GM12872 (cell line): Measurements from ENCODE around the gene ANKRD29.

Source experiments
- CTCF ChIP-seq: IDR thresholded peaks from 3 replicates; pipeline ENCODE4 v1.5.1; 2011; ENCODE audit warnings: low read depth, mild to moderate bottlenecking, low read length, moderate library complexity; ENCODE audit not compliant: insufficient read depth

The ANKRD29 gene

DNA sequence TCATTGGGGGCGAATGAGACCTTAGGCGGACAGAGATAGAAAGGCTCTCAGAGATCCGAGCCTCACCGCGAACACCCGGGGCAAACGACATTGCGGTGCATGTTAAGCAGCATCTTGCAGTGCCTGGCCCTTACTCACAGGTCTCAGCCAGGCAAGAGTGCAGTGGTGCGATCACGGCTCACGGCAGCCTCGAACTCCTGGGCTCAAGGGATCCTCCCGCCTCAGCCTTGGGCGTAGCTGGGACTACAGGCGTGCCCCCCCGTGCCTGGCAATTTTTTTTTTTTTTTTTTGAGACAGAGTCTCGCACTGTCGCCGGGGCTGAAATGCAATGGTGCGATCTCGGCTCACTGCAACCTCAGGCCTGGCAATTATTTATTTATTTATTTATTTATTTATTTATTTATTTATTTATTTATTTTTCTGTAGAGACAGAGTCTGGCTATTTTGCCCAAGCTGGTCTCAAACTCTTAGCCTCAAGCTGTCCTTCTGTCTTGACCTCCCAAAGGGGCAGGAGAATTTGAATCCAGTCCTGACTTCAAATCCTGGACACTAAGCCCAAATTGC, 27.9 kb upstream of the ANKRD29 start:
- TF ChIP-seq CTCF, result no peak

GRCh38 chr18:23689616-23690504, 27.1 kb upstream of the ANKRD29 start:
- TF ChIP-seq CTCF, result no peak

- peak; percentile 24; the same call in 1 of the 3 replicates for TF ChIP-seq CTCF
Observed at GRCh38 chr18:23689031-23689615, 26.4 kb upstream of the ANKRD29 start, which contains the start of gene LAMA3. TSS of gene LAMA3 (plus strand) at chr18:23689453. CDS start at chr18:23689684, 231 bp downstream.

DNA sequence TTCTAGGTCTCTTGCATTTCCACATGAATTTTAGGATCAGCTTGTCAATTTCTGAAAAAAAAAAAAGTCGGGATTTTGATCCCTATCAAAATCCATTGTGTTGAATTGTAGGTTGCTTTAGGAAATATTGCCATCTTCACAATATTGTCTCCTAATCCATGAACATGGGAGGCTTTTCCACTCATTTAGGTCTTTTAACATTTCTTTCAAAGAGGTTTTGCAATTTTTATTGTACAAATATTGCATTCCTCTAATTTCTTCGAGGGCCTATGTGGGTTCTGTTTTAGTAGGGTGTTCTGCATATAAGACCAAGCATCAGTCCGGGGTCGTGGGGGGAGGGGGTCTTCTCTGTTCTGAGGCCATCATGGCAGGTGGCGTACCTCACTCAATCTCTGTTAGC, 25.8 kb upstream of the ANKRD29 start:
- no peak for TF ChIP-seq CTCF

GRCh38 chr18:23684515-23685197, 21.9 kb upstream of the ANKRD29 start:
- no peak for TF ChIP-seq CTCF

- no peak for TF ChIP-seq CTCF
Observed at GRCh38 chr18:23683671-23684070, 21.0 kb upstream of the ANKRD29 start.

- TF ChIP-seq CTCF, result no peak
Observed at GRCh38 chr18:23683155-23683554, 20.4 kb upstream of the ANKRD29 start.
